DOHH2 (cell line): ENCODE results near the gene PIGT.

Experiments used
- H3F3A ChIP-seq: fragments of 200-600 bp; sonication (generic), shearing (Covaris generic); 2 replicates; pipeline ENCODE4 v1.6.0; 2016; ENCODE audit warnings: antibody characterized with exemption, mild to moderate bottlenecking; ENCODE audit not compliant: control insufficient read depth, insufficient read depth
- H3K27ac ChIP-seq: fragments of 200-600 bp; sonication (generic); 2 replicates; pipeline ENCODE4 v1.5.1; 2014; ENCODE audit warnings: low read depth, mild to moderate bottlenecking, low read length, moderate library complexity
- H3K27me3 ChIP-seq: fragments of 200-600 bp; sonication (generic); 2 replicates; pipeline ENCODE4 v1.6.1; 2014; ENCODE audit warnings: mild to moderate bottlenecking, low read length, mixed read lengths; ENCODE audit not compliant: control insufficient read depth
- H3K36me3 ChIP-seq: fragments of 200-600 bp; sonication (generic); 2 replicates; pipeline ENCODE4 v1.6.1; 2014; ENCODE audit warnings: mild to moderate bottlenecking, low read length, moderate library complexity, mixed read lengths; ENCODE audit not compliant: control insufficient read depth
- H3K4me1 ChIP-seq: fragments of 200-600 bp; sonication (generic); 2 replicates; pipeline ENCODE4 v1.6.1; 2014; ENCODE audit warnings: mild to moderate bottlenecking, low read length, mixed read lengths; ENCODE audit not compliant: control insufficient read depth
- H3K4me2 ChIP-seq: fragments of 200-600 bp; sonication (generic); 2 replicates; pipeline ENCODE4 v1.6.0; 2014; ENCODE audit warnings: mild to moderate bottlenecking, low read length, moderate library complexity
- H3K4me3 ChIP-seq: fragments of 200-600 bp; sonication (generic); 2 replicates; pipeline ENCODE4 v1.5.1; 2014; ENCODE audit warnings: mild to moderate bottlenecking, low read length, mixed read lengths
- H3K79me2 ChIP-seq: fragments of 200-600 bp; sonication (generic); 2 replicates; pipeline ENCODE4 v1.6.1; 2014; ENCODE audit warnings: mild to moderate bottlenecking, low read length, mixed read lengths; ENCODE audit not compliant: control insufficient read depth
- H3K9me2 ChIP-seq: fragments of 200-600 bp; sonication (generic); replicated peaks from 2 replicates; pipeline ENCODE4 v1.6.1; 2014; ENCODE audit warnings: mild to moderate bottlenecking, low read length, mixed read lengths; ENCODE audit not compliant: control insufficient read depth
- H3K9me3 ChIP-seq: fragments of 200-600 bp; sonication (generic); 2 replicates; pipeline ENCODE4 v1.6.1; 2014; ENCODE audit warnings: antibody characterized with exemption, low read length, mixed read lengths; ENCODE audit not compliant: control insufficient read depth, insufficient read depth
- H4K20me1 ChIP-seq: fragments of 200-600 bp; sonication (generic); 2 replicates; pipeline ENCODE4 v1.6.0; 2014; ENCODE audit warnings: low read depth, mild to moderate bottlenecking, antibody characterized with exemption, low read length, moderate library complexity; ENCODE audit not compliant: control insufficient read depth, insufficient read depth
- EZH2phosphoT487 ChIP-seq: fragments of 200-600 bp; sonication (generic); IDR thresholded peaks from 2 replicates; pipeline ENCODE4 v1.6.1; 2017; ENCODE audit warnings: borderline replicate concordance, mild to moderate bottlenecking, antibody characterized with exemption, low read length, moderate library complexity, mixed read lengths
- TF ChIP-seq, protein P1 (sequence below): fragments of 200-600 bp; sonication (generic); IDR thresholded peaks from one replicate; pipeline ENCODE4 v1.5.1; 2014; ENCODE audit warnings: antibody characterized with exemption, mild to moderate bottlenecking, low read depth, low read length; ENCODE audit not compliant: poor library complexity, severe bottlenecking

Gene PIGT

DNA sequence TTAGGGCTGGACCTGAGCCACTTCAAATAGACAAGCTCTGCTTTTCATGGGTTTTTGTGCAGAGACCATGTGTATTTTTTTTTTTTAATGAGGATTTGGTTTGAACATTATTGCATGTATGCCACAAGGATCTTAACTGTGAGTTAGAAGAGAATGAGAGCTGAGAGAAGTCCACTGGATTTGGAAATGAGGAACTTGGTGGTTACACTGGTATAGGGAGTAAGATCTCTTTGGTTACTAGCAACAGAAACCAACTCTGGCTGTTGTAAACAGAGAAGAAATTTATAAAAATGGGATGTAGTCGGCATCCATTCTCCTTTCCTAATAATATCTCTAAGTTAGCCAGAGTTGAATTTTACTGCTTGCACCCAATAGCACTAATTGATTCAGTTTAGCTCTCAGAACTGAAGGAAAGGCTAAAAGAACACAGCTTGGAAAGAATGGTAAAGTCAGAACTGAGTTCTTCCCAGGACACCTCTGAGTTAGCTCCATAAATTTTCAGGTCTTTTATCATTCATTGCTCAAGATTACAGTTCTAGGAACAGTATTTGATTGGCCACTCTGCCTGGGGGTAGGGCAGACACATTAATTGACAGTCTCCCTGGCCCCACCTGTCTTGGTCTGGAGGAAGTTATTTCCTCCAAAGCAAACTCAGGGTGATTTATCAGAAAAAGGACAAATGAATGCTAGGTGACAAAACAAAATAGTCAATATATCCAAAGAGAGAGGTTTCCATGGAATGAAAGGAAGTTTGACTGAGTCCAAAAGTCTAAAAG, 49.7 kb downstream of the PIGT start:
- Histone ChIP-seq H4K20me1 (no peaks in the 10 kb centered on the region), H3K4me3 (no peak overlapping the region), H3K4me1 (peaks cover 10% of the 10 kb centered on the region), H3F3A (no peaks in the 10 kb centered on the region), H3K9me3 (no peaks in the 10 kb centered on the region), H3K4me2 (no peak overlapping the region), H3K36me3 (no peaks in the 10 kb centered on the region), H3K79me2 (no peaks in the 10 kb centered on the region), H3K27ac (no peak overlapping the region), H3K9me2 (no peaks in the 10 kb centered on the region), H3K27me3 (peaks cover 71% of the 10 kb centered on the region)
- TF ChIP-seq, protein P1, sequence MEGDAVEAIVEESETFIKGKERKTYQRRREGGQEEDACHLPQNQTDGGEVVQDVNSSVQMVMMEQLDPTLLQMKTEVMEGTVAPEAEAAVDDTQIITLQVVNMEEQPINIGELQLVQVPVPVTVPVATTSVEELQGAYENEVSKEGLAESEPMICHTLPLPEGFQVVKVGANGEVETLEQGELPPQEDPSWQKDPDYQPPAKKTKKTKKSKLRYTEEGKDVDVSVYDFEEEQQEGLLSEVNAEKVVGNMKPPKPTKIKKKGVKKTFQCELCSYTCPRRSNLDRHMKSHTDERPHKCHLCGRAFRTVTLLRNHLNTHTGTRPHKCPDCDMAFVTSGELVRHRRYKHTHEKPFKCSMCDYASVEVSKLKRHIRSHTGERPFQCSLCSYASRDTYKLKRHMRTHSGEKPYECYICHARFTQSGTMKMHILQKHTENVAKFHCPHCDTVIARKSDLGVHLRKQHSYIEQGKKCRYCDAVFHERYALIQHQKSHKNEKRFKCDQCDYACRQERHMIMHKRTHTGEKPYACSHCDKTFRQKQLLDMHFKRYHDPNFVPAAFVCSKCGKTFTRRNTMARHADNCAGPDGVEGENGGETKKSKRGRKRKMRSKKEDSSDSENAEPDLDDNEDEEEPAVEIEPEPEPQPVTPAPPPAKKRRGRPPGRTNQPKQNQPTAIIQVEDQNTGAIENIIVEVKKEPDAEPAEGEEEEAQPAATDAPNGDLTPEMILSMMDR = no peak
- no peak for TF ChIP-seq EZH2phosphoT487

DNA sequence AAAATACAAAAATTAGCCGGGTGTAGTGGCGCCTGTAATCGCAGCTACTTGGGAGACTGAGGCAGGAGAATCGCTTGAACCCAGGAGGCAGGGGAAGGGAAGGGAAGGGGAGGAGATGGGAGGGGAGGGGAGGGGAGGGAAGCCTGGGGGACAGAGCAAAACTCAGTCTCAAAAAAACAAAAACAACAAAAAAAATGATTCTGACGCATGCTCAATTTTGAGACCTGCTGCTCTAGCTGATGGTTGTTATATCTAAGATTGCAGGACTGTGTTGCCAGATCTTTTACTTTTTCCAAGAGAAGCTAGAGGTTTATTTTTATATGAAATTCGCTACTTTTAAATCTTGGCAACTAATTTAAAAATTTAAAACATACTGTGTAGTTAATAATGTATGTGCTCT, 51.2 kb downstream of the PIGT start:
- Histone ChIP-seq H3K79me2 (no peaks in the 10 kb centered on the region), H3K9me2 (no peaks in the 10 kb centered on the region), H3K36me3 (no peaks in the 10 kb centered on the region), H3K27ac (no peak overlapping the region), H4K20me1 (no peaks in the 10 kb centered on the region), H3F3A (no peaks in the 10 kb centered on the region), H3K4me3 (no peak overlapping the region), H3K4me2 (no peak overlapping the region), H3K9me3 (no peaks in the 10 kb centered on the region), H3K27me3 (peaks cover 78% of the 10 kb centered on the region), H3K4me1 (peaks cover 12% of the 10 kb centered on the region)
- no peak for TF ChIP-seq EZH2phosphoT487
- TF ChIP-seq, protein P1 = no peak

DNA sequence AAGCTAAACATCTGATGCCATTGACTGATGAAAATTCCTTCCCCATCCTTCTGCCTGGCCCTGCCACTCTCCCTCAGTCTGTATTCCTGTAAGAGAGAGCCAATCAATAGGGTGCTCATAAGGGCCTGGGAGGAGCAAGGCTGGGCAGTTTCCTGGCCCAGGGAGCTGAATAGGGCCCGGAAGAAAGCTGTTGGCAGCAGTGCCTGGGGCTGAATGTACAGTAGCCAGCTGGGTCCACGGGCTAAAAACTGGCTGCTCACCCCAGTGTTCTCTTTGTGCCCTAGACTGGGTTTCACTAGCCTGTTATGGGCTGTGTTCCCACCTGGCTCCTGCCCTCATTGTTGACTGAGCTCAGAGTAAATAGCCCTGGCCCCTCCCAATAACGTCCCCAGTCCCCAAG, 51.9 kb downstream of the PIGT start:
- H3K36me3 ChIP-seq = no peaks in the 10 kb centered on the region
- no peak overlapping the region for H3K4me2 ChIP-seq
- peaks cover 12% of the 10 kb centered on the region for H3K4me1 ChIP-seq
- no peaks in the 10 kb centered on the region for H3K9me2 ChIP-seq
- no peaks in the 10 kb centered on the region for H4K20me1 ChIP-seq
- H3K9me3 ChIP-seq = no peaks in the 10 kb centered on the region
- no peaks in the 10 kb centered on the region for H3K79me2 ChIP-seq
- H3K27me3 ChIP-seq = peaks cover 71% of the 10 kb centered on the region
- H3K4me3 ChIP-seq = no peak overlapping the region
- H3F3A ChIP-seq = no peaks in the 10 kb centered on the region
- TF ChIP-seq EZH2phosphoT487 = no peak
- TF ChIP-seq, protein P1 = no peak
- H3K27ac ChIP-seq = no peak overlapping the region
